Measurements from ENCODE around the gene COPZ2. TPM values are rescaled to one million over a fixed set of nuclear protein-coding genes. Genes with fewer than 3 reads are reported as not detected.
A peak's percentile ranks its signal among the peaks of the same experiment; 100 is the strongest.
"Not testable (repeated sequence)": the region's sequence is repeated elsewhere in the genome, so short reads cannot be mapped to it uniquely, and the experiment has no call there.

The COPZ2 gene
- 39.7 TPM for total RNA-seq

- H3K9ac ChIP-seq (ENCODE audit: low read depth in 1 of 3, low read length in 3 of 3): peak within 1 kb of the TSS; percentile 83 to 91 (median 90)
- H3K9me3 ChIP-seq (ENCODE audit: control insufficient read depth in 3 of 3, low read length in 3 of 3): no peaks in the 10 kb centered on the region
- peaks cover 6 to 17% (median 11%) of the 10 kb centered on the region in 3 donors for H3K36me3 ChIP-seq (ENCODE audit: control insufficient read depth in 3 of 3, insufficient read depth in 3 of 3, low read length in 3 of 3)
- H3K27ac ChIP-seq (ENCODE audit: low read depth, low read length): peak within 1 kb of the TSS; percentile 85
- peaks cover 14 to 18% (median 15%) of the 10 kb centered on the region in 3 donors for H3K4me1 ChIP-seq (ENCODE audit: control insufficient read depth in 3 of 3, insufficient read depth in 3 of 3, low read length in 3 of 3)
- H3K27me3 ChIP-seq (ENCODE audit: control insufficient read depth in 3 of 3, insufficient read depth in 3 of 3, low read length in 3 of 3): no peaks in the 10 kb centered on the region
- peak within 1 kb of the TSS; percentile 78 to 81 (median 80) for H3K4me3 ChIP-seq (ENCODE audit: low read length in 3 of 3)
Observed at GRCh38 chr17:48037036-48037837, at the start of gene COPZ2. Gene COPZ2 (minus strand): TSS chr17:48037797. CDS start chr17:48037777, 20 bp downstream.

GRCh38 chr17:48084932-48085331, 47.3 kb upstream of the COPZ2 start:
- Histone ChIP-seq H3K27ac (ENCODE audit: low read depth, low read length) (no peak overlapping the region), H3K9me3 (ENCODE audit: control insufficient read depth in 3 of 3, low read length in 3 of 3) (no peaks in the 10 kb centered on the region), H3K27me3 (ENCODE audit: control insufficient read depth in 3 of 3, insufficient read depth in 3 of 3, low read length in 3 of 3) (no peaks in the 10 kb centered on the region), H3K4me1 (ENCODE audit: control insufficient read depth in 3 of 3, insufficient read depth in 3 of 3, low read length in 3 of 3) (peaks cover 0 to 11% (median 5%) of the 10 kb centered on the region in 3 donors), H3K36me3 (ENCODE audit: control insufficient read depth in 3 of 3, insufficient read depth in 3 of 3, low read length in 3 of 3) (no peaks in the 10 kb centered on the region), H3K9ac (ENCODE audit: low read depth in 1 of 3, low read length in 3 of 3) (no peak overlapping the region), H3K4me3 (ENCODE audit: low read length in 3 of 3) (no peak overlapping the region)

- no peaks in the 10 kb centered on the region for H3K9me3 ChIP-seq (ENCODE audit: control insufficient read depth in 3 of 3, low read length in 3 of 3)
- no peak overlapping the region for H3K4me3 ChIP-seq (ENCODE audit: low read length in 3 of 3)
- no peaks in the 10 kb centered on the region for H3K27me3 ChIP-seq (ENCODE audit: control insufficient read depth in 3 of 3, insufficient read depth in 3 of 3, low read length in 3 of 3)
- peaks cover 0 to 1% (median under 1%) of the 10 kb centered on the region in 3 donors for H3K36me3 ChIP-seq (ENCODE audit: control insufficient read depth in 3 of 3, insufficient read depth in 3 of 3, low read length in 3 of 3)
- H3K9ac ChIP-seq (ENCODE audit: low read depth in 1 of 3, low read length in 3 of 3): no peak overlapping the region
- H3K4me1 ChIP-seq (ENCODE audit: control insufficient read depth in 3 of 3, insufficient read depth in 3 of 3, low read length in 3 of 3): peaks cover 0 to 11% (median 5%) of the 10 kb centered on the region in 3 donors
- no peak overlapping the region for H3K27ac ChIP-seq (ENCODE audit: low read depth, low read length)
Observed at GRCh38 chr17:48081858-48082257, 44.3 kb upstream of the COPZ2 start.

- not testable (repeated sequence) for H3K4me3 ChIP-seq (ENCODE audit: low read length in 3 of 3); H3K27me3 ChIP-seq (ENCODE audit: control insufficient read depth in 3 of 3, insufficient read depth in 3 of 3, low read length in 3 of 3); H3K9ac ChIP-seq (ENCODE audit: low read depth in 1 of 3, low read length in 3 of 3); H3K9me3 ChIP-seq (ENCODE audit: control insufficient read depth in 3 of 3, low read length in 3 of 3); H3K27ac ChIP-seq (ENCODE audit: low read depth, low read length)
- Histone ChIP-seq H3K36me3 (ENCODE audit: control insufficient read depth in 3 of 3, insufficient read depth in 3 of 3, low read length in 3 of 3) (peaks cover 8 to 21% (median 16%) of the 10 kb centered on the region in 3 donors), H3K4me1 (ENCODE audit: control insufficient read depth in 3 of 3, insufficient read depth in 3 of 3, low read length in 3 of 3) (peaks cover 5 to 11% (median 5%) of the 10 kb centered on the region in 3 donors)
Observed at GRCh38 chr17:48077152-48077551, 39.6 kb upstream of the COPZ2 start.

GRCh38 chr17:48074322-48075081, 36.9 kb upstream of the COPZ2 start:
- H3K27ac ChIP-seq (ENCODE audit: low read depth, low read length): peak overlapping the region; percentile 42
- no peak overlapping the region for H3K4me3 ChIP-seq (ENCODE audit: low read length in 3 of 3)
- H3K36me3 ChIP-seq (ENCODE audit: control insufficient read depth in 3 of 3, insufficient read depth in 3 of 3, low read length in 3 of 3): peaks cover 8 to 26% (median 16%) of the 10 kb centered on the region in 3 donors
- no peak overlapping the region for H3K9ac ChIP-seq (ENCODE audit: low read depth in 1 of 3, low read length in 3 of 3)
- peaks cover 5 to 11% (median 5%) of the 10 kb centered on the region in 3 donors for H3K4me1 ChIP-seq (ENCODE audit: control insufficient read depth in 3 of 3, insufficient read depth in 3 of 3, low read length in 3 of 3)
- no peaks in the 10 kb centered on the region for H3K27me3 ChIP-seq (ENCODE audit: control insufficient read depth in 3 of 3, insufficient read depth in 3 of 3, low read length in 3 of 3)
- H3K9me3 ChIP-seq (ENCODE audit: control insufficient read depth in 3 of 3, low read length in 3 of 3): no peaks in the 10 kb centered on the region

GRCh38 chr17:48073566-48074094, 36.0 kb upstream of the COPZ2 start:
- H3K9me3 ChIP-seq (ENCODE audit: control insufficient read depth in 3 of 3, low read length in 3 of 3); H3K27me3 ChIP-seq (ENCODE audit: control insufficient read depth in 3 of 3, insufficient read depth in 3 of 3, low read length in 3 of 3); H3K9ac ChIP-seq (ENCODE audit: low read depth in 1 of 3, low read length in 3 of 3); H3K4me3 ChIP-seq (ENCODE audit: low read length in 3 of 3): not testable (repeated sequence)
- Histone ChIP-seq H3K36me3 (ENCODE audit: control insufficient read depth in 3 of 3, insufficient read depth in 3 of 3, low read length in 3 of 3) (peaks cover 10 to 28% (median 19%) of the 10 kb centered on the region in 3 donors), H3K4me1 (ENCODE audit: control insufficient read depth in 3 of 3, insufficient read depth in 3 of 3, low read length in 3 of 3) (peaks cover 5 to 12% (median 5%) of the 10 kb centered on the region in 3 donors), H3K27ac (ENCODE audit: low read depth, low read length) (peak overlapping the region; percentile 42)

GRCh38 chr17:48072811-48073210, 35.2 kb upstream of the COPZ2 start:
- H3K9me3 ChIP-seq (ENCODE audit: control insufficient read depth in 3 of 3, low read length in 3 of 3); H3K9ac ChIP-seq (ENCODE audit: low read depth in 1 of 3, low read length in 3 of 3); H3K27me3 ChIP-seq (ENCODE audit: control insufficient read depth in 3 of 3, insufficient read depth in 3 of 3, low read length in 3 of 3); H3K4me3 ChIP-seq (ENCODE audit: low read length in 3 of 3); H3K27ac ChIP-seq (ENCODE audit: low read depth, low read length): not testable (repeated sequence)
- Histone ChIP-seq H3K4me1 (ENCODE audit: control insufficient read depth in 3 of 3, insufficient read depth in 3 of 3, low read length in 3 of 3) (peaks cover 5 to 20% (median 5%) of the 10 kb centered on the region in 3 donors), H3K36me3 (ENCODE audit: control insufficient read depth in 3 of 3, insufficient read depth in 3 of 3, low read length in 3 of 3) (peaks cover 13 to 30% (median 21%) of the 10 kb centered on the region in 3 donors)

GRCh38 chr17:48071654-48072053, 34.1 kb upstream of the COPZ2 start:
- Histone ChIP-seq H3K27ac (ENCODE audit: low read depth, low read length) (no peak overlapping the region), H3K27me3 (ENCODE audit: control insufficient read depth in 3 of 3, insufficient read depth in 3 of 3, low read length in 3 of 3) (no peaks in the 10 kb centered on the region), H3K36me3 (ENCODE audit: control insufficient read depth in 3 of 3, insufficient read depth in 3 of 3, low read length in 3 of 3) (peaks cover 12 to 35% (median 23%) of the 10 kb centered on the region in 3 donors), H3K9ac (ENCODE audit: low read depth in 1 of 3, low read length in 3 of 3) (no peak overlapping the region), H3K4me3 (ENCODE audit: low read length in 3 of 3) (no peak overlapping the region), H3K4me1 (ENCODE audit: control insufficient read depth in 3 of 3, insufficient read depth in 3 of 3, low read length in 3 of 3) (peaks cover 5 to 28% (median 9%) of the 10 kb centered on the region in 3 donors), H3K9me3 (ENCODE audit: control insufficient read depth in 3 of 3, low read length in 3 of 3) (no peaks in the 10 kb centered on the region)

GRCh38 chr17:48070195-48070594, 32.6 kb upstream of the COPZ2 start:
- Histone ChIP-seq H3K9ac (ENCODE audit: low read depth in 1 of 3, low read length in 3 of 3) (no peak overlapping the region), H3K27ac (ENCODE audit: low read depth, low read length) (no peak overlapping the region), H3K27me3 (ENCODE audit: control insufficient read depth in 3 of 3, insufficient read depth in 3 of 3, low read length in 3 of 3) (no peaks in the 10 kb centered on the region), H3K9me3 (ENCODE audit: control insufficient read depth in 3 of 3, low read length in 3 of 3) (no peaks in the 10 kb centered on the region), H3K4me1 (ENCODE audit: control insufficient read depth in 3 of 3, insufficient read depth in 3 of 3, low read length in 3 of 3) (peaks cover 12 to 42% (median 18%) of the 10 kb centered on the region in 3 donors), H3K36me3 (ENCODE audit: control insufficient read depth in 3 of 3, insufficient read depth in 3 of 3, low read length in 3 of 3) (peaks cover 5 to 28% (median 16%) of the 10 kb centered on the region in 3 donors), H3K4me3 (ENCODE audit: low read length in 3 of 3) (no peak overlapping the region)
